Uterus (tissue), 4 donors: ENCODE results near the gene APCDD1. TPM values are rescaled to one million over a fixed set of nuclear protein-coding genes. Genes with fewer than 3 reads are reported as not detected.

Experiments
- DNase-seq, 2 donors: peaks; one replicate each; pipeline ENCODE4 v3.0.0-alpha.2; 2019 to 2020
- H3K27ac ChIP-seq, 2 donors: fragments of 200-600 bp; sonication (generic); 1 replicate in 1 of 2; 2 replicates in 1 of 2; pipeline ENCODE4 v1.5.1; 2016 to 2018
- H3K27me3 ChIP-seq, 2 donors: fragments of 200-600 bp; sonication (generic); one replicate each; pipeline ENCODE4 v1.5.1; 2018 to 2019; ENCODE audit warnings: control low read depth in 1 of 2
- H3K36me3 ChIP-seq, 2 donors: fragments of 200-600 bp; sonication (generic); one replicate each; pipeline ENCODE4 v1.5.1; 2019; ENCODE audit warnings: control low read depth in 1 of 2
- H3K4me1 ChIP-seq, 2 donors: fragments of 200-600 bp; sonication (generic); one replicate each; pipeline ENCODE4 v1.5.1; 2018 to 2019; ENCODE audit warnings: control low read depth in 1 of 2
- H3K4me3 ChIP-seq, 2 donors: fragments of 200-600 bp; sonication (generic); 1 replicate in 1 of 2; 2 replicates in 1 of 2; pipeline ENCODE4 v1.5.1; 2018 to 2019; ENCODE audit warnings: mild to moderate bottlenecking in 1 of 2
- H3K9me3 ChIP-seq, 2 donors: fragments of 200-600 bp; sonication (generic); one replicate each; pipeline ENCODE4 v1.5.1; 2019; ENCODE audit warnings: control low read depth in 1 of 2
- CTCF ChIP-seq, 4 experiments: fragments of 200-600 bp in 2 of 4; fragments of 450-650 bp in 2 of 4; sonication (generic) in 2 of 4; IDR thresholded peaks; one replicate each; pipeline ENCODE4 v1.5.1; 2016 to 2019; ENCODE audit warnings: antibody characterized with exemption in 4 of 4, mild to moderate bottlenecking in 2 of 4, moderate library complexity in 1 of 4
- POLR2A ChIP-seq, 2 donors: fragments of 450-650 bp; IDR thresholded peaks; one replicate each; pipeline ENCODE4 v1.6.1; 2016; ENCODE audit warnings: antibody characterized with exemption in 2 of 2, mild to moderate bottlenecking in 1 of 2, moderate library complexity in 1 of 2
- intact Hi-C: fragments of 100-400 bp; cut with DNase I; formaldehyde crosslinking; loops from one replicate; pipeline ENCODE4 v1.15.1; 2023; ENCODE audit warnings: low total_unique reads
- total RNA-seq, 4 donors: library from RNA; depleted of rRNA in 3 of 4; stranded (reverse); fragments of >200 nt in 3 of 4; gene quantifications; one replicate each; pipeline versions ENCODE4 v1.1.0 to v1.2.4, GENCODE V29; 2014 to 2023
- donor health status: DM: yes; HTN: yes; CAD: no.

APCDD1 gene
- total RNA-seq, 4 donors from 2014 or later: 8.2 to 288 (median 113) TPM

GRCh38 chr18:10465174-10465939 is 10.9 kb downstream of the APCDD1 start:
- no peaks in the 10 kb centered on the region for H3K9me3 ChIP-seq
- H3K27me3 ChIP-seq: no peaks in the 10 kb centered on the region
- no peak overlapping the region for H3K4me3 ChIP-seq
- H3K36me3 ChIP-seq: no peaks in the 10 kb centered on the region
- DNase-seq: no peak
- intact Hi-C loops: no loop called here
- TF ChIP-seq POLR2A (IDR thresholded peaks at IDR 0.05) (no peak), CTCF (IDR thresholded peaks at IDR 0.05) (no peak)
- H3K27ac ChIP-seq: no peak overlapping the region
- H3K4me1 ChIP-seq: no peaks in the 10 kb centered on the region

- TF ChIP-seq CTCF (IDR thresholded peaks at IDR 0.05) (no peak), POLR2A (IDR thresholded peaks at IDR 0.05) (no peak)
These were observed 16.0 kb downstream of the APCDD1 start for GRCh38 chr18:10470429-10470828.

GRCh38 chr18:10471574-10471973 is 17.1 kb downstream of the APCDD1 start:
- TF ChIP-seq POLR2A (IDR thresholded peaks at IDR 0.05) (no peak), CTCF (IDR thresholded peaks at IDR 0.05) (no peak)
- intact Hi-C loops: no loop called here
- H3K4me3 ChIP-seq: no peak overlapping the region
- no peak overlapping the region for H3K27ac ChIP-seq
- no peak for DNase-seq
- H3K36me3 ChIP-seq: no peaks in the 10 kb centered on the region
- no peaks in the 10 kb centered on the region for H3K9me3 ChIP-seq
- peaks cover 0 to 8% of the 10 kb centered on the region in 2 donors for H3K4me1 ChIP-seq
- no peaks in the 10 kb centered on the region for H3K27me3 ChIP-seq

More at GRCh38 chr18:10470429-10470828, 16.0 kb downstream of the APCDD1 start:
- no peak for DNase-seq
- Histone ChIP-seq H3K4me1 (no peaks in the 10 kb centered on the region), H3K27me3 (no peaks in the 10 kb centered on the region), H3K4me3 (no peak overlapping the region), H3K27ac (no peak overlapping the region), H3K9me3 (no peaks in the 10 kb centered on the region), H3K36me3 (no peaks in the 10 kb centered on the region)
- intact Hi-C loops: no loop called here

- H3K4me3 ChIP-seq: no peak overlapping the region
- no peak for TF ChIP-seq CTCF (IDR thresholded peaks at IDR 0.05)
- no peak for TF ChIP-seq POLR2A (IDR thresholded peaks at IDR 0.05)
- peaks cover 0 to 15% of the 10 kb centered on the region in 2 donors for H3K4me1 ChIP-seq
- H3K36me3 ChIP-seq: no peaks in the 10 kb centered on the region
- no peak for DNase-seq
- intact Hi-C loops: no loop called here
- H3K9me3 ChIP-seq: no peaks in the 10 kb centered on the region
- no peaks in the 10 kb centered on the region for H3K27me3 ChIP-seq
- H3K27ac ChIP-seq: no peak overlapping the region
These were observed 18.7 kb downstream of the APCDD1 start for GRCh38 chr18:10473132-10473531.

- no peak overlapping the region for H3K4me3 ChIP-seq
- no peak for TF ChIP-seq POLR2A (IDR thresholded peaks at IDR 0.05)
- no peaks in the 10 kb centered on the region for H3K9me3 ChIP-seq
- H3K27me3 ChIP-seq: no peaks in the 10 kb centered on the region
- intact Hi-C loops: no loop called here
- no peak for DNase-seq
- no peaks in the 10 kb centered on the region for H3K36me3 ChIP-seq
- H3K27ac ChIP-seq: no peak overlapping the region
- peaks cover 0 to 15% of the 10 kb centered on the region in 2 donors for H3K4me1 ChIP-seq
These were observed 19.9 kb downstream of the APCDD1 start for GRCh38 chr18:10474309-10474708.
